GM18858 (cell line): ENCODE results near the gene FCGR3A.

ENCODE experiments used
- ATAC-seq: cut with Tn5 transposase; IDR thresholded peaks from one replicate; pipeline ENCODE4 v1.9.1; 2021; ENCODE audit not compliant: unreplicated experiment

FCGR3A gene

GRCh38 chr1:161505686-161506085 is 43.9 kb downstream of the FCGR3A start:
- ATAC-seq, result no peak

GRCh38 chr1:161503394-161503748 is 46.2 kb downstream of the FCGR3A start:
- ATAC-seq, result no peak

- ATAC-seq, result no peak
Measured at GRCh38 chr1:161502641-161503393, 46.8 kb downstream of the FCGR3A start.

GRCh38 chr1:161502181-161502580 is 47.4 kb downstream of the FCGR3A start:
- ATAC-seq, result no peak

GRCh38 chr1:161501234-161501633 is 48.4 kb downstream of the FCGR3A start:
- ATAC-seq, result no peak

GRCh38 chr1:161499099-161500039 is 50.2 kb downstream of the FCGR3A start:
- ATAC-seq, result no peak

GRCh38 chr1:161498646-161499045 is 51.0 kb downstream of the FCGR3A start:
- ATAC-seq, result no peak

- no peak for ATAC-seq
Measured at GRCh38 chr1:161497961-161498360, 51.7 kb downstream of the FCGR3A start.

- ATAC-seq, result no peak
Measured at GRCh38 chr1:161495490-161495889, 54.1 kb downstream of the FCGR3A start.

GRCh38 chr1:161494091-161494735 is 55.4 kb downstream of the FCGR3A start:
- ATAC-seq, result no peak

- ATAC-seq, result no peak
Measured at GRCh38 chr1:161492827-161493226, 56.8 kb downstream of the FCGR3A start.
